SU-DHL-6 (cell line): ENCODE results near the gene CD274.

ENCODE experiments used
- EZH2phosphoT487 ChIP-seq: fragments of 200-600 bp; sonication (generic), shearing (Covaris generic); conservative IDR thresholded peaks from 2 replicates; pipeline ENCODE4 v1.6.1; 2018; ENCODE audit warnings: mild to moderate bottlenecking, antibody characterized with exemption, low read length, moderate library complexity, mixed read lengths
- TF ChIP-seq, protein P1 (sequence below): fragments of 200-600 bp; sonication (generic); IDR thresholded peaks from one replicate; pipeline ENCODE4 v1.5.1; 2017; ENCODE audit warnings: antibody characterized with exemption, mild to moderate bottlenecking, low read length, moderate library complexity; ENCODE audit not compliant: insufficient read depth, poor library complexity, severe bottlenecking

DNA sequence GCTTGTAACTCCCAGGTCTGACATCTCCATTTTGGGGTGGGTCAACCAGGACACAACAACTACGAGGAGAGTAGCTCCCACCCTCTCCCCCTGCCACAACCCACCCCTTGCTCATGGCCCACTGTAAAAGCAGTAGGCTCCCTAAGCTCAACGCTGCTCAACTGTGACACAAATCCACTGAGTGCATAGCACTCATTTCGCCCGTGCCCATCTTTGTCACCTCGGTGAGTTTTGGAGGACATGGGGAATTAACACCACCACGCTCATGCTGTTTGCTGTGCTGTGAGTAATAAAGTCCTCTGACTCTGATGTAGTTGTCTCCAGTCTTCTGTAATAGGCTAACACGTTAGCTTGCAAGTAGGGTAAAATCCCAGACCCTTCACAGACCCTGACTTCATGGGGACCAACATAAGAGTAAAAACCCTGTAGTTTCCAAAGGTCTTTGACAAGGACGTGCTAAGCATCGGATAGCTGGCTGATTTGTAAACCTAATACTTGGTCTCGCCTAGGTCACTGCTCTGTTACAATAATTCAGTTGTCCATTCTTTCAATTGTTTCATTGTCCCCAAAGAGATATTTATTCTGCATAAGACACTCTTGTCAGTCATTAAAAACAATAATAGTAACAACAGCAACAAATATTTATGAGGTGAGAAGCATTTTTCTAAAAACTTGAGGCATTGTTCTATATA lies 20.3 kb upstream of the CD274 start:
- TF ChIP-seq, protein P1, sequence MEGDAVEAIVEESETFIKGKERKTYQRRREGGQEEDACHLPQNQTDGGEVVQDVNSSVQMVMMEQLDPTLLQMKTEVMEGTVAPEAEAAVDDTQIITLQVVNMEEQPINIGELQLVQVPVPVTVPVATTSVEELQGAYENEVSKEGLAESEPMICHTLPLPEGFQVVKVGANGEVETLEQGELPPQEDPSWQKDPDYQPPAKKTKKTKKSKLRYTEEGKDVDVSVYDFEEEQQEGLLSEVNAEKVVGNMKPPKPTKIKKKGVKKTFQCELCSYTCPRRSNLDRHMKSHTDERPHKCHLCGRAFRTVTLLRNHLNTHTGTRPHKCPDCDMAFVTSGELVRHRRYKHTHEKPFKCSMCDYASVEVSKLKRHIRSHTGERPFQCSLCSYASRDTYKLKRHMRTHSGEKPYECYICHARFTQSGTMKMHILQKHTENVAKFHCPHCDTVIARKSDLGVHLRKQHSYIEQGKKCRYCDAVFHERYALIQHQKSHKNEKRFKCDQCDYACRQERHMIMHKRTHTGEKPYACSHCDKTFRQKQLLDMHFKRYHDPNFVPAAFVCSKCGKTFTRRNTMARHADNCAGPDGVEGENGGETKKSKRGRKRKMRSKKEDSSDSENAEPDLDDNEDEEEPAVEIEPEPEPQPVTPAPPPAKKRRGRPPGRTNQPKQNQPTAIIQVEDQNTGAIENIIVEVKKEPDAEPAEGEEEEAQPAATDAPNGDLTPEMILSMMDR = no peak
- TF ChIP-seq EZH2phosphoT487 = no peak
